HepG2 (cell line): Measurements from ENCODE around the gene ARHGAP31. TPM values are rescaled to one million over a fixed set of nuclear protein-coding genes. Genes with fewer than 3 reads are reported as not detected.

Experiments used
- CHD4 ChIP-seq: fragments of 200-600 bp; sonication (generic); IDR thresholded peaks from 2 replicates; pipeline ENCODE4 v1.7.0; 2017; ENCODE audit warnings: mild to moderate bottlenecking, low read length, borderline replicate concordance
- ELF3 ChIP-seq: IDR thresholded peaks from 2 replicates; pipeline ENCODE4 v1.6.1; 2016; ENCODE audit warnings: missing genetic modification reagents, missing compliant biosample characterization
- FOXP4 ChIP-seq: sonication (generic); formaldehyde crosslinking; IDR thresholded peaks from 2 replicates; pipeline ENCODE4 v1.4.0; 2020; ENCODE audit warnings: missing genetic modification reagents
- IRF2 ChIP-seq: IDR thresholded peaks from 2 replicates; pipeline ENCODE4 v1.6.1; 2018; ENCODE audit warnings: missing genetic modification reagents, missing compliant biosample characterization
- NAIF1 ChIP-seq: sonication (generic); formaldehyde crosslinking; IDR thresholded peaks from 2 replicates; pipeline ENCODE4 v1.5.0; 2020; ENCODE audit warnings: mild to moderate bottlenecking, missing genetic modification reagents, borderline replicate concordance
- PAF1 ChIP-seq: IDR thresholded peaks from 2 replicates; pipeline ENCODE4 v1.6.1; 2016; ENCODE audit warnings: missing genetic modification reagents, missing compliant biosample characterization
- PHF20 ChIP-seq: sonication (generic); formaldehyde crosslinking; IDR thresholded peaks from 2 replicates; pipeline ENCODE4 v1.5.0; 2020; ENCODE audit warnings: mild to moderate bottlenecking, missing genetic modification reagents
- PHF21A ChIP-seq: sonication (generic); formaldehyde crosslinking; IDR thresholded peaks from 2 replicates; pipeline ENCODE4 v1.5.0; 2020; ENCODE audit warnings: mild to moderate bottlenecking, missing genetic modification reagents
- SOX13 ChIP-seq, 3 experiments: fragments of 450-650 bp in 1 of 3; sonication (generic) in 1 of 3; formaldehyde crosslinking in 1 of 3; IDR thresholded peaks in 2 of 3; conservative IDR thresholded peaks in 1 of 3; 2 replicates each; pipeline versions ENCODE4 v1.5.0 to v1.6.1; 2016 to 2020; ENCODE audit warnings: antibody characterized with exemption in 1 of 3, mild to moderate bottlenecking in 1 of 3, missing compliant biosample characterization in 1 of 3, missing genetic modification reagents in 1 of 3, moderate library complexity in 1 of 3
- TRIM22 ChIP-seq: fragments of 450-650 bp; IDR thresholded peaks from 2 replicates; pipeline ENCODE4 v1.6.1; 2017
- USF2 ChIP-seq, 2 experiments: sonication (generic) in 1 of 2; formaldehyde crosslinking in 1 of 2; IDR thresholded peaks; 2 replicates each; pipeline versions ENCODE4 v1.5.1 to v1.6.1; 2011 to 2020; ENCODE audit warnings: borderline replicate concordance in 1 of 2, low read depth in 1 of 2, low read length in 1 of 2, mild to moderate bottlenecking in 1 of 2, missing genetic modification reagents in 1 of 2, moderate library complexity in 1 of 2
- ZKSCAN5 ChIP-seq: sonication (generic); formaldehyde crosslinking; IDR thresholded peaks from 2 replicates; pipeline ENCODE4 v1.5.1; 2020; ENCODE audit warnings: mild to moderate bottlenecking, missing genetic modification reagents
- ZMAT5 ChIP-seq: sonication (generic); formaldehyde crosslinking; IDR thresholded peaks from 2 replicates; pipeline ENCODE4 v1.5.0; 2020; ENCODE audit warnings: mild to moderate bottlenecking, low read depth, missing genetic modification reagents, borderline replicate concordance
- ZNF232 ChIP-seq: sonication (generic); formaldehyde crosslinking; IDR thresholded peaks from 2 replicates; pipeline ENCODE4 v1.4.0; 2020; ENCODE audit warnings: missing genetic modification reagents, borderline replicate concordance
- ZNF367 ChIP-seq: sonication (generic); formaldehyde crosslinking; IDR thresholded peaks from 2 replicates; pipeline ENCODE4 v1.4.0; 2020; ENCODE audit warnings: missing genetic modification reagents, borderline replicate concordance
- ZNF589 ChIP-seq: sonication (generic); formaldehyde crosslinking; conservative IDR thresholded peaks from 2 replicates; pipeline ENCODE4 v1.8.0; 2022; ENCODE audit warnings: mild to moderate bottlenecking, moderate library complexity, missing genetic modification reagents
- polyA plus RNA-seq, 8 experiments: library from polyadenylated mRNA; depleted of rRNA in 3 of 8; stranded (reverse) in 7 of 8; unstranded in 1 of 8; fragments of >200 nt; fragmentation: Illumina TruSeq in 4 of 8; extraction: Trizol in 4 of 8; gene quantifications; 2 replicates each; pipeline versions ENCODE4 v1.2.1 to v1.2.3, GENCODE V29; 2011 to 2016; ENCODE audit warnings: low read depth in 4 of 8, missing spikeins in 1 of 8, mixed read lengths in 1 of 8; ENCODE audit not compliant: insufficient read depth in 1 of 8
- total RNA-seq, 5 experiments: library from RNA; depleted of rRNA; stranded (reverse); fragments of >200 nt; fragmentation: Illumina TruSeq; extraction: Trizol; gene quantifications; 2 replicates each; pipeline ENCODE4 v1.2.3, GENCODE V29; 2016; ENCODE audit warnings: low read depth in 1 of 5

Gene ARHGAP31
- total and polyA plus RNA-seq, 2 of the 13 experiments (the other 11 are each of a cell fraction or from before 2014, with no cell fraction given): not detected

- TF ChIP-seq USF2 (IDR thresholded peaks at IDR 0.05; ENCODE audit: low read depth, low read length) (no peak), USF2 (CRISPR knock-in tag; IDR thresholded peaks at IDR 0.05; ENCODE audit: borderline replicate concordance) (no peak), ZMAT5 (no peak), ZNF367 (CRISPR knock-in tag) (no peak), PHF20 (CRISPR knock-in tag) (no peak), ZNF232 (CRISPR knock-in tag) (no peak), CHD4 (no peak), IRF2 (no peak), ZKSCAN5 (CRISPR knock-in tag) (no peak), PHF21A (CRISPR knock-in tag) (no peak), ZNF589 (CRISPR knock-in tag) (no peak), FOXP4 (CRISPR knock-in tag) (no peak), SOX13 (IDR thresholded peaks at IDR 0.05) (no peak), SOX13 (CRISPR knock-in tag; conservative IDR thresholded peaks at IDR 0.05 in 1 of 2, IDR thresholded peaks at IDR 0.05 in 1 of 2) (no peak), NAIF1 (CRISPR knock-in tag) (no peak), ELF3 (CRISPR knock-in tag) (no peak), TRIM22 (no peak), PAF1 (CRISPR knock-in tag) (no peak)
- TF ChIP-seq, all 625 proteins: peak for 0
Observed at GRCh38 chr3:119346076-119346496, 51.9 kb downstream of the ARHGAP31 start (continued).
